ENCODE measurements around the gene P2RX1.
A peak's percentile ranks its signal among the peaks of the same experiment; 100 is the strongest.

P2RX1 gene

DNA sequence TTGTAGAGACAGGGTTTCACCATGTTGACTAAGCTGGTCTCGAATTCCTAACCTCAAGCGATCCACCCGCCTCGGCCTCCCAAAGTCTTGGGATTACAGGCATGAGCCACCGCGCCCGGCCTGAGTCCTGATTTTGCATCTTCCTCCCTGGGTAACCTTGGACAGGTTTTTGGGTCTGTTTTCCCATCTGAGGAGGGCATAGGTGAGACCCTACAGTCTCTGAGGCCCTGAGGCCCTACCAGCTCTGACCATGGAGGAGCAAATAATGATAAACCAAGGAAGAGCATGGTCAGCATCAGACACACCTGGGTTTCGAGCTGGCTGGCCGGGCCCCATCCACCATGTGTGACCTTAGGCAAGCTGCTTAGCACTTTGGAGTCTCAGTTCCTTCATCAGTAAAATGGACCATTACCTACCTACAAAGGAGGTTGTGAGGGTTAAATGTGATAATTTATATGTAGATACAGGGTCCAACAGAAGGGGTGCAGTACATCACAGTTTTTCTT lies 69.0 kb downstream of the P2RX1 start:
- Mint-ChIP-seq H3K36me3 (peaks cover 17% of the 10 kb centered on the region), H3K27me3 (peaks cover 50% of the 10 kb centered on the region), H3K4me3 (no peak overlapping the region), H3K4me1 (peaks cover 26% of the 10 kb centered on the region), H3K9me3 (no peaks in the 10 kb centered on the region), H3K27ac (no peak overlapping the region)
- peak; percentile 15 for DNase-seq
- CTCF ChIA-PET = interaction anchor here (0.6 to 7.7 kb wide), 6 partner anchors 11 to 128 kb away, joined by 3 to 114 read pairs (median 10); no protein-coding TSS in a partner anchor
